ENCODE data around the gene IL32.

DNA sequence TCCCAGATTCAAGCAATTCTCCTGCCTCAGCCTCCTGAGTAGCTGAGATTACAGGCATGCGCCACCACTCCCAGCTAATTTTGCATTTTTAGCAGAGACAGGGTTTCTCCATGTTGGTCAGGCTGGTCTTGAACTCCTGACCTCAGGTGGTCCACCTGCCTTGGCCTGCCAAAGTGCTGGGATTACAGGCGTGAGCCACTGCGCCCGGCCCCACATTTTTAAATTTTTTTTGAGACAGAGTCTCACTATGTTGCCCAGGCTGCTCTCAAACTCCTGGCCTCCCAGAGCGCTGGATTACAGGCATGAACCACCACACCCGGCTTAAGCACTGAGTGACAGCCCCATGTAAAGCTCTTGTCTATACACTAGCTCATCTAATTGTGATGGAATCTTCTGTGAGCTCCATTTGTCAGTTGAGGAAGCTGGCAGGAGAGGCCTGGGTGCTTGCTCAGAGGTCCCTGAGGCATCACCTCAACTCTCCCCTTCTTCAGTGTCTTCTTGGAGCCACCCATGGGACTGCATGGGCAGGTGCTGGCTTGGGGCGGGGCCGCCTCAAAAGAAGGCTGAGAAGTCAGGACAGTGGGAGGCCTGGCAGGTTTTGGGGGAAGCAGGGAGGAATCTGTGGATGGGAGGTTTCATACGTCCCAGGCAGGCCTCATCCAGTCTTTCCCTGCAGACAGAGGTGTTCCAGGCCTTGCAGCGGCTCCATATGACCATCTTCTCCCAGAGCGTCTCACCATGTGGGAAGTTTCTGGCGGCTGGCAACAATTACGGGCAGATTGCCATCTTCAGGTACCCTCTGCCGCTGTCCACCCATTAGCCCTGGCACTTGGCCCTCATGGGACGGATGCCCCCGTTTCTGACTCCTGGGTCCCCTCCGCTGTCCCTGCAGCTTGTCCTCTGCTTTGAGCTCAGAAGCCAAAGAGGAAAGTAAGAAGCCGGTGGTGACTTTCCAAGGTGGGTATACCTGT is 40.1 kb upstream of the IL32 start:
- TF ChIP-seq, protein P1, sequence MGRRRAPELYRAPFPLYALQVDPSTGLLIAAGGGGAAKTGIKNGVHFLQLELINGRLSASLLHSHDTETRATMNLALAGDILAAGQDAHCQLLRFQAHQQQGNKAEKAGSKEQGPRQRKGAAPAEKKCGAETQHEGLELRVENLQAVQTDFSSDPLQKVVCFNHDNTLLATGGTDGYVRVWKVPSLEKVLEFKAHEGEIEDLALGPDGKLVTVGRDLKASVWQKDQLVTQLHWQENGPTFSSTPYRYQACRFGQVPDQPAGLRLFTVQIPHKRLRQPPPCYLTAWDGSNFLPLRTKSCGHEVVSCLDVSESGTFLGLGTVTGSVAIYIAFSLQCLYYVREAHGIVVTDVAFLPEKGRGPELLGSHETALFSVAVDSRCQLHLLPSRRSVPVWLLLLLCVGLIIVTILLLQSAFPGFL (CRISPR knock-in tag; IDR thresholded peaks at IDR 0.05; ENCODE audit: borderline replicate concordance): no peak
- TF ChIP-seq, protein P2, sequence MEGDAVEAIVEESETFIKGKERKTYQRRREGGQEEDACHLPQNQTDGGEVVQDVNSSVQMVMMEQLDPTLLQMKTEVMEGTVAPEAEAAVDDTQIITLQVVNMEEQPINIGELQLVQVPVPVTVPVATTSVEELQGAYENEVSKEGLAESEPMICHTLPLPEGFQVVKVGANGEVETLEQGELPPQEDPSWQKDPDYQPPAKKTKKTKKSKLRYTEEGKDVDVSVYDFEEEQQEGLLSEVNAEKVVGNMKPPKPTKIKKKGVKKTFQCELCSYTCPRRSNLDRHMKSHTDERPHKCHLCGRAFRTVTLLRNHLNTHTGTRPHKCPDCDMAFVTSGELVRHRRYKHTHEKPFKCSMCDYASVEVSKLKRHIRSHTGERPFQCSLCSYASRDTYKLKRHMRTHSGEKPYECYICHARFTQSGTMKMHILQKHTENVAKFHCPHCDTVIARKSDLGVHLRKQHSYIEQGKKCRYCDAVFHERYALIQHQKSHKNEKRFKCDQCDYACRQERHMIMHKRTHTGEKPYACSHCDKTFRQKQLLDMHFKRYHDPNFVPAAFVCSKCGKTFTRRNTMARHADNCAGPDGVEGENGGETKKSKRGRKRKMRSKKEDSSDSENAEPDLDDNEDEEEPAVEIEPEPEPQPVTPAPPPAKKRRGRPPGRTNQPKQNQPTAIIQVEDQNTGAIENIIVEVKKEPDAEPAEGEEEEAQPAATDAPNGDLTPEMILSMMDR (IDR thresholded peaks at IDR 0.05): no peak
- TF ChIP-seq GRHL2 (CRISPR knock-in tag; IDR thresholded peaks at IDR 0.05; ENCODE audit: insufficient replicate concordance, severe bottlenecking) (no peak), ZNF263 (CRISPR knock-in tag; IDR thresholded peaks at IDR 0.05; ENCODE audit: low read depth) (no peak), CREB1 (CRISPR knock-in tag; IDR thresholded peaks at IDR 0.05) (no peak)
- TF ChIP-seq, protein P3, sequence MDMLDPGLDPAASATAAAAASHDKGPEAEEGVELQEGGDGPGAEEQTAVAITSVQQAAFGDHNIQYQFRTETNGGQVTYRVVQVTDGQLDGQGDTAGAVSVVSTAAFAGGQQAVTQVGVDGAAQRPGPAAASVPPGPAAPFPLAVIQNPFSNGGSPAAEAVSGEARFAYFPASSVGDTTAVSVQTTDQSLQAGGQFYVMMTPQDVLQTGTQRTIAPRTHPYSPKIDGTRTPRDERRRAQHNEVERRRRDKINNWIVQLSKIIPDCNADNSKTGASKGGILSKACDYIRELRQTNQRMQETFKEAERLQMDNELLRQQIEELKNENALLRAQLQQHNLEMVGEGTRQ (CRISPR knock-in tag; IDR thresholded peaks at IDR 0.05): no peak

All from WTC11 (cell line).